ENCODE results near the gene RTL5. TPM values are rescaled to one million over a fixed set of nuclear protein-coding genes. Genes with fewer than 3 reads are reported as not detected.

Gene RTL5
- total and polyA plus RNA-seq, 2 experiments from 2014 or later = 0.31 to 0.94 TPM

- no peaks in the 10 kb centered on the region for H3K27me3 ChIP-seq (ENCODE audit: insufficient read depth)
- no peak overlapping the region for H3K27ac ChIP-seq (ENCODE audit: low read depth)
- H3K4me2 ChIP-seq = no peak overlapping the region
- ATAC-seq = no peak
- H3K9me3 Mint-ChIP-seq = no peaks in the 10 kb centered on the region
- no peaks in the 10 kb centered on the region for H3K36me3 ChIP-seq (ENCODE audit: insufficient read depth)
- no peaks in the 10 kb centered on the region for H3K36me3 Mint-ChIP-seq (ENCODE audit: low read depth)
- H3K79me2 ChIP-seq (replicated peaks; ENCODE audit: insufficient read depth) = no peaks in the 10 kb centered on the region
- no peak for DNase-seq (ENCODE audit: low spot score)
- no peaks in the 10 kb centered on the region for H4K20me1 ChIP-seq (replicated peaks; ENCODE audit: insufficient read depth)
- H3K27ac Mint-ChIP-seq = peak overlapping the region; percentile 81; the same call in 1 of the 2 replicates
- peaks cover 5% of the 10 kb centered on the region for H3K27me3 Mint-ChIP-seq (ENCODE audit: insufficient read depth, low read depth, poor library complexity)
- no peak overlapping the region for H2AFZ ChIP-seq
- H3K9me2 ChIP-seq (ENCODE audit: insufficient read depth) = no peaks in the 10 kb centered on the region
- H3K4me1 ChIP-seq (ENCODE audit: insufficient read depth) = no peaks in the 10 kb centered on the region
- H3F3A ChIP-seq (replicated peaks; ENCODE audit: low read depth) = no peaks in the 10 kb centered on the region
- H3K4me1 Mint-ChIP-seq = peaks cover 21% of the 10 kb centered on the region
- no peak overlapping the region for H3K4me3 ChIP-seq
- no peak overlapping the region for H3K4me3 Mint-ChIP-seq
- no peak for TF ChIP-seq EZH2phosphoT487 (IDR thresholded peaks at IDR 0.05; ENCODE audit: unreplicated experiment)
- TF ChIP-seq NANOG (IDR thresholded peaks at IDR 0.05; ENCODE audit: borderline replicate concordance) = no peak
- no peak for TF ChIP-seq JUNB (IDR thresholded peaks at IDR 0.05; ENCODE audit: unreplicated experiment)
- no peak for TF ChIP-seq ZNF114 (CRISPR knock-in tag; IDR thresholded peaks at IDR 0.05)
- TF ChIP-seq STAT1 (IDR thresholded peaks at IDR 0.05; ENCODE audit: unreplicated experiment) = no peak
- no peak for TF ChIP-seq ETS1 (IDR thresholded peaks at IDR 0.05)
Observed at GRCh38 chrX:72079607-72080006, 52.1 kb downstream of the RTL5 start.

DNA sequence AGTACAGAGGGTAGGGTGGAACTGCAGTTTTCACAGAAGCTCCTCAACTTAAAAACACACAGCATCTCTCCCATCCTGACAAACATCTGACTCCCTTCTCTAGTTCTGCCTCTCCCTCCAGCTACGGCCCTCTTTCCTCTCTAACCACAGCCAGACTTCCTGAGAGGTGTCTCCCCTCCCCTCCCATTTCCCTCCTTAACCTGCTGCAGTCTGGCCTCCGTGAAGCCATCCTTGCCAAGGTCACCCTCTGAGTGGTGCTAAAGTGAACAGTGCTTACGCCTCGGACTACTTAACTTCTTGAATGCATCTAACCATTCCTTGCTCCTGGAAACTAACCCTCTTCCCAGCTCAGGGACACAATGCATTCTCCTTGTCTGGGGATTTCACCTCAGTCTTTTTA, 53.3 kb downstream of the RTL5 start:
- no peaks in the 10 kb centered on the region for H3K79me2 ChIP-seq (replicated peaks; ENCODE audit: insufficient read depth)
- H3K27ac ChIP-seq (ENCODE audit: low read depth) = no peak overlapping the region
- H3K27me3 ChIP-seq (ENCODE audit: insufficient read depth) = no peaks in the 10 kb centered on the region
- H2AFZ ChIP-seq = no peak overlapping the region
- H3K4me3 Mint-ChIP-seq = no peak overlapping the region
- no peaks in the 10 kb centered on the region for H3K36me3 Mint-ChIP-seq (ENCODE audit: low read depth)
- no peak overlapping the region for H3K27ac Mint-ChIP-seq
- H3K4me1 ChIP-seq (ENCODE audit: insufficient read depth) = no peaks in the 10 kb centered on the region
- no peak for ATAC-seq
- no peaks in the 10 kb centered on the region for H3F3A ChIP-seq (replicated peaks; ENCODE audit: low read depth)
- H4K20me1 ChIP-seq (replicated peaks; ENCODE audit: insufficient read depth) = no peaks in the 10 kb centered on the region
- H3K9me3 Mint-ChIP-seq = no peaks in the 10 kb centered on the region
- peaks cover 19% of the 10 kb centered on the region for H3K4me1 Mint-ChIP-seq
- no peak overlapping the region for H3K4me2 ChIP-seq
- no peak overlapping the region for H3K4me3 ChIP-seq
- H3K27me3 Mint-ChIP-seq (ENCODE audit: insufficient read depth, low read depth, poor library complexity) = peaks cover 5% of the 10 kb centered on the region
- H3K9me2 ChIP-seq (ENCODE audit: insufficient read depth) = no peaks in the 10 kb centered on the region
- no peak for DNase-seq (ENCODE audit: low spot score)
- no peaks in the 10 kb centered on the region for H3K36me3 ChIP-seq (ENCODE audit: insufficient read depth)
- no peak for TF ChIP-seq NANOG (IDR thresholded peaks at IDR 0.05; ENCODE audit: borderline replicate concordance)
- TF ChIP-seq EZH2phosphoT487 (IDR thresholded peaks at IDR 0.05; ENCODE audit: unreplicated experiment) = no peak
- TF ChIP-seq ZNF331 (CRISPR knock-in tag; IDR thresholded peaks at IDR 0.05; ENCODE audit: low read depth) = no peak
- TF ChIP-seq CREB1 (CRISPR knock-in tag; IDR thresholded peaks at IDR 0.05; ENCODE audit: low read depth) = no peak
- no peak for TF ChIP-seq ZNF462 (CRISPR knock-in tag; IDR thresholded peaks at IDR 0.05)
- TF ChIP-seq POLR2AphosphoS5 (IDR thresholded peaks at IDR 0.05; ENCODE audit: low read depth) = no peak
- no peak for TF ChIP-seq CTCF (conservative IDR thresholded peaks at IDR 0.05; ENCODE audit: low read depth in 2 of 2)

Measured in GM23338 (cell line).